ENCODE results near the gene VASH1.

DNA sequence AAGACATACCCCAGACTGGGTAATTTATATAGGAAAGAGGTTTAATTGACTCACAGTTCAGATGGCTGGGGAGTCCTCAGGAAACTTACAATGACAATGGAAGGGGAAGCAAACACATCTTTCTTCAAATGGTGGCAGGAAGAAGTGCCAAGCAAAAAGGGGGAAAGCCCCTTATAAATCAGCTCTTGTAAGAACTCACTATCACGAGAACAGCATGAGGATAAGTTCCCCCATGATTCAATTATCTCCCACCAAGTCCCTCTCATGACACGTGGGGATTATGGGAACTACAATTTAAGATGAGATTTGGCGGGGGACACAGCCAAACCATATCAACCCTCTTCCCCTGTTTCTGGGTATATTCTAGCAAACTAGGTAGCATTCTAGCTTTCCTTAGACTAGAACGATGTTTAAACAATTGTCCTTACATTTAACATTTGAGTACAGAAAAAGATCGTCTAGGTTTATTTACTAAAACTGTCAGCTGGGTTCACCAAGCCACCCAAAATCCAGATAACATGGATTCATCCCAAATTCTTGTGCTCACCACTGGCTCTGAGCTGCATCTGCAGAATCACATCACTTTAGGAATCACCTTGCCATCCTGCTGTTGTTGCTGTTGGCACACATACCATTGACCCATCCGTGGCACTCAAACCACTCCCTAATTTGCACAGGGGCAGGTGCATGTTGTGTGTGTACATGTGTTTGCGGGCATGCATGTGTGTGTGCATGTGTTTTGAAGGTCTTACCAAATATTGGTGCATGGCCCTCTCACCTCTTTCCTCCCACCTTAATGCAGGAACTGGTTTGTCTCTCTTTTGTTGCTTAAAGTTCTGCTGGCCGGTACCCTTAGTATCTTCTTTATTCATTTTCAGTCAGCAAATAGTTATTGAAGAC is 36.4 kb upstream of the VASH1 start:
- TF ChIP-seq, protein P1, sequence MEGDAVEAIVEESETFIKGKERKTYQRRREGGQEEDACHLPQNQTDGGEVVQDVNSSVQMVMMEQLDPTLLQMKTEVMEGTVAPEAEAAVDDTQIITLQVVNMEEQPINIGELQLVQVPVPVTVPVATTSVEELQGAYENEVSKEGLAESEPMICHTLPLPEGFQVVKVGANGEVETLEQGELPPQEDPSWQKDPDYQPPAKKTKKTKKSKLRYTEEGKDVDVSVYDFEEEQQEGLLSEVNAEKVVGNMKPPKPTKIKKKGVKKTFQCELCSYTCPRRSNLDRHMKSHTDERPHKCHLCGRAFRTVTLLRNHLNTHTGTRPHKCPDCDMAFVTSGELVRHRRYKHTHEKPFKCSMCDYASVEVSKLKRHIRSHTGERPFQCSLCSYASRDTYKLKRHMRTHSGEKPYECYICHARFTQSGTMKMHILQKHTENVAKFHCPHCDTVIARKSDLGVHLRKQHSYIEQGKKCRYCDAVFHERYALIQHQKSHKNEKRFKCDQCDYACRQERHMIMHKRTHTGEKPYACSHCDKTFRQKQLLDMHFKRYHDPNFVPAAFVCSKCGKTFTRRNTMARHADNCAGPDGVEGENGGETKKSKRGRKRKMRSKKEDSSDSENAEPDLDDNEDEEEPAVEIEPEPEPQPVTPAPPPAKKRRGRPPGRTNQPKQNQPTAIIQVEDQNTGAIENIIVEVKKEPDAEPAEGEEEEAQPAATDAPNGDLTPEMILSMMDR (IDR thresholded peaks at IDR 0.05), result no peak
- TF ChIP-seq POLR2A (IDR thresholded peaks at IDR 0.05), result no peak

Measured in sigmoid colon (tissue), 3 donors.